Type B pancreatic cell (in vitro differentiated cells): ENCODE results near the gene DSCAML1. TPM values are rescaled to one million over a fixed set of nuclear protein-coding genes. Genes with fewer than 3 reads are reported as not detected.
A peak's percentile ranks its signal among the peaks of the same experiment; 100 is the strongest.
"Not testable (repeated sequence)": the region's sequence is repeated elsewhere in the genome, so short reads cannot be mapped to it uniquely, and the experiment has no call there.

Experiments
- DNase-seq: peaks from one replicate; pipeline ENCODE4 v3.0.0; 2021; ENCODE audit warnings: mixed read lengths; ENCODE audit not compliant: unreplicated experiment; ENCODE audit errors: extremely low spot score
- H3K27ac Mint-ChIP-seq: 2 replicates; pipeline ENCODE4 v1.8.0; 2021; ENCODE audit warnings: mild to moderate bottlenecking, mixed read lengths
- H3K27me3 Mint-ChIP-seq: 2 replicates; pipeline ENCODE4 v1.8.0; 2021; ENCODE audit warnings: mixed read lengths
- H3K36me3 Mint-ChIP-seq: 2 replicates; pipeline ENCODE4 v1.8.0; 2021; ENCODE audit warnings: mixed read lengths
- H3K4me1 Mint-ChIP-seq: one replicate; pipeline ENCODE4 v1.8.0; 2021; ENCODE audit warnings: mixed read lengths; ENCODE audit not compliant: unreplicated experiment
- H3K4me3 Mint-ChIP-seq: 2 replicates; pipeline ENCODE4 v1.8.0; 2021; ENCODE audit warnings: mild to moderate bottlenecking, mixed read lengths
- H3K9me3 Mint-ChIP-seq: 2 replicates; pipeline ENCODE4 v1.8.0; 2021; ENCODE audit warnings: mixed read lengths
- CTCF ChIP-seq: fragments of 200-600 bp; sonication (generic); conservative IDR thresholded peaks from 2 replicates; pipeline ENCODE4 v1.5.0; 2021; ENCODE audit warnings: antibody characterized with exemption, mild to moderate bottlenecking
- total RNA-seq: library from RNA; stranded (reverse); gene quantifications from 2 replicates; pipeline ENCODE4 v1.2.1, GENCODE V29; 2021; ENCODE audit warnings: low replicate concordance

Gene DSCAML1
- total RNA-seq, 1 donor from 2014 or later, result 5.8 TPM

- Mint-ChIP-seq H3K27me3 (peaks cover 60% of the 10 kb centered on the region), H3K9me3 (no peaks in the 10 kb centered on the region), H3K4me3 (no peak overlapping the region), H3K36me3 (no peaks in the 10 kb centered on the region), H3K27ac (no peak overlapping the region), H3K4me1 (no peaks in the 10 kb centered on the region)
- no peak for DNase-seq
- no peak for TF ChIP-seq CTCF
Observed at GRCh38 chr11:117766026-117766425, 31.0 kb downstream of the DSCAML1 start.

GRCh38 chr11:117765068-117765467 lies 31.9 kb downstream of the DSCAML1 start:
- H3K27ac Mint-ChIP-seq, result no peak overlapping the region
- no peaks in the 10 kb centered on the region for H3K36me3 Mint-ChIP-seq
- no peak for DNase-seq
- H3K27me3 Mint-ChIP-seq, result peaks cover 60% of the 10 kb centered on the region
- H3K9me3 Mint-ChIP-seq, result no peaks in the 10 kb centered on the region
- H3K4me1 Mint-ChIP-seq, result peaks cover under 1% of the 10 kb centered on the region
- no peak overlapping the region for H3K4me3 Mint-ChIP-seq
- no peak for TF ChIP-seq CTCF

GRCh38 chr11:117763465-117763864 lies 33.6 kb downstream of the DSCAML1 start:
- H3K36me3 Mint-ChIP-seq, H3K9me3 Mint-ChIP-seq, DNase-seq, H3K27ac Mint-ChIP-seq, H3K4me3 Mint-ChIP-seq: not testable (repeated sequence)
- Mint-ChIP-seq H3K4me1 (peaks cover 14% of the 10 kb centered on the region), H3K27me3 (peaks cover 68% of the 10 kb centered on the region)

GRCh38 chr11:117761993-117762392 lies 35.0 kb downstream of the DSCAML1 start:
- H3K4me1 Mint-ChIP-seq, result peaks cover 14% of the 10 kb centered on the region
- H3K9me3 Mint-ChIP-seq, result no peaks in the 10 kb centered on the region
- TF ChIP-seq CTCF, result no peak
- H3K27me3 Mint-ChIP-seq, result peaks cover 57% of the 10 kb centered on the region
- H3K36me3 Mint-ChIP-seq, result no peaks in the 10 kb centered on the region
- no peak for DNase-seq
- H3K27ac Mint-ChIP-seq, result no peak overlapping the region
- no peak overlapping the region for H3K4me3 Mint-ChIP-seq

GRCh38 chr11:117759305-117759704 lies 37.7 kb downstream of the DSCAML1 start:
- no peaks in the 10 kb centered on the region for H3K9me3 Mint-ChIP-seq
- no peak for TF ChIP-seq CTCF
- peaks cover 57% of the 10 kb centered on the region for H3K27me3 Mint-ChIP-seq
- H3K4me1 Mint-ChIP-seq, result peaks cover 14% of the 10 kb centered on the region
- H3K4me3 Mint-ChIP-seq, result no peak overlapping the region
- H3K27ac Mint-ChIP-seq, result no peak overlapping the region
- DNase-seq, result no peak
- no peaks in the 10 kb centered on the region for H3K36me3 Mint-ChIP-seq

GRCh38 chr11:117754030-117754429 lies 43.0 kb downstream of the DSCAML1 start:
- DNase-seq, result no peak
- no peak overlapping the region for H3K4me3 Mint-ChIP-seq
- H3K27me3 Mint-ChIP-seq, result peaks cover 60% of the 10 kb centered on the region
- no peak for TF ChIP-seq CTCF
- peaks cover 16% of the 10 kb centered on the region for H3K4me1 Mint-ChIP-seq
- H3K9me3 Mint-ChIP-seq, result no peaks in the 10 kb centered on the region
- peak overlapping the region; percentile 27 for H3K27ac Mint-ChIP-seq
- H3K36me3 Mint-ChIP-seq, result no peaks in the 10 kb centered on the region
